ENCODE data around the gene C9orf50. TPM values are rescaled to one million over a fixed set of nuclear protein-coding genes. Genes with fewer than 3 reads are reported as not detected.
A peak's percentile ranks its signal among the peaks of the same experiment; 100 is the strongest.

The C9orf50 gene
- total RNA-seq, 2 experiments from 2014 or later: not detected

GRCh38 chr9:129571298-129572051 is 49.4 kb downstream of the C9orf50 start:
- POLR2A ChIA-PET: no interaction called here
- peaks cover 28% of the 10 kb centered on the region for H3K4me1 Mint-ChIP-seq (ENCODE audit: low read depth)
- no peaks in the 10 kb centered on the region for H3K36me3 Mint-ChIP-seq (ENCODE audit: low read depth)

GRCh38 chr9:129570450-129571297 is 50.2 kb downstream of the C9orf50 start:
- H3K27me3 Mint-ChIP-seq (ENCODE audit: low read depth): peaks cover 30% of the 10 kb centered on the region
- POLR2A ChIA-PET: interaction anchor here (0.6 kb wide), 1 partner anchor 111 kb away, joined by 3 read pairs; no protein-coding TSS in a partner anchor
- ATAC-seq (no peak), DNase-seq (no peak)
- no peak overlapping the region for H3K27ac Mint-ChIP-seq
- H3K4me3 Mint-ChIP-seq: no peak overlapping the region
- CTCF ChIA-PET: interaction anchor here (1.3 to 1.4 kb wide), 3 partner anchors 10 to 397 kb away, joined by 3 to 6 read pairs (median 5); no protein-coding TSS in a partner anchor
- no peaks in the 10 kb centered on the region for H3K36me3 Mint-ChIP-seq (ENCODE audit: low read depth)
- H3K9me3 Mint-ChIP-seq (ENCODE audit: insufficient read depth): peaks cover 6% of the 10 kb centered on the region
- H3K4me1 Mint-ChIP-seq (ENCODE audit: low read depth): peaks cover 25% of the 10 kb centered on the region

More at GRCh38 chr9:129571298-129572051, 49.4 kb downstream of the C9orf50 start:
- CTCF ChIA-PET: no interaction called here
- Mint-ChIP-seq H3K4me3 (no peak overlapping the region), H3K27ac (no peak overlapping the region), H3K27me3 (ENCODE audit: low read depth) (peaks cover 32% of the 10 kb centered on the region), H3K9me3 (ENCODE audit: insufficient read depth) (peaks cover 6% of the 10 kb centered on the region)
- DNase-seq (no peak), ATAC-seq (no peak)

GRCh38 chr9:129569502-129570449 is 51.1 kb downstream of the C9orf50 start:
- DNase-seq: no peak
- Mint-ChIP-seq H3K9me3 (ENCODE audit: insufficient read depth) (peaks cover 6% of the 10 kb centered on the region), H3K4me3 (peak overlapping the region; percentile 54), H3K27ac (no peak overlapping the region), H3K27me3 (ENCODE audit: low read depth) (peaks cover 30% of the 10 kb centered on the region), H3K36me3 (ENCODE audit: low read depth) (no peaks in the 10 kb centered on the region), H3K4me1 (ENCODE audit: low read depth) (peaks cover 25% of the 10 kb centered on the region)
- ChIA-PET CTCF (interaction anchor here (1.2 to 1.4 kb wide), 4 partner anchors 11 to 396 kb away, joined by 3 to 6 read pairs (median 4); no protein-coding TSS in a partner anchor), POLR2A (interaction anchor here (0.6 kb wide), 1 partner anchor 110 kb away, joined by 3 read pairs; no protein-coding TSS in a partner anchor)
- no peak for ATAC-seq

GRCh38 chr9:129568560-129569501 is 52.1 kb downstream of the C9orf50 start:
- DNase-seq (peak; percentile 23), ATAC-seq (peak; percentile 12)
- Mint-ChIP-seq H3K27me3 (ENCODE audit: low read depth) (peaks cover 30% of the 10 kb centered on the region), H3K36me3 (ENCODE audit: low read depth) (no peaks in the 10 kb centered on the region), H3K4me1 (ENCODE audit: low read depth) (peaks cover 25% of the 10 kb centered on the region), H3K9me3 (ENCODE audit: insufficient read depth) (peaks cover 4% of the 10 kb centered on the region), H3K4me3 (peak overlapping the region; percentile 54), H3K27ac (no peak overlapping the region)
- ChIA-PET POLR2A (no interaction called here), CTCF (interaction anchor here (0.5 to 1.4 kb wide), 4 partner anchors 12 to 409 kb away, joined by 3 to 6 read pairs (median 4); no protein-coding TSS in a partner anchor)

- Mint-ChIP-seq H3K9me3 (ENCODE audit: insufficient read depth) (no peaks in the 10 kb centered on the region), H3K27ac (no peak overlapping the region), H3K4me3 (peak overlapping the region; percentile 22), H3K4me1 (ENCODE audit: low read depth) (peaks cover 25% of the 10 kb centered on the region), H3K27me3 (ENCODE audit: low read depth) (peaks cover 30% of the 10 kb centered on the region), H3K36me3 (ENCODE audit: low read depth) (no peaks in the 10 kb centered on the region)
- ChIA-PET POLR2A (no interaction called here), CTCF (no interaction called here)
- ATAC-seq (peak; percentile 21), DNase-seq (no peak)
Measured at GRCh38 chr9:129567842-129568559, 52.9 kb downstream of the C9orf50 start.

GRCh38 chr9:129567329-129567728 is 53.6 kb downstream of the C9orf50 start:
- no peak for ATAC-seq
- Mint-ChIP-seq H3K4me3 (no peak overlapping the region), H3K27ac (no peak overlapping the region), H3K27me3 (ENCODE audit: low read depth) (peaks cover 30% of the 10 kb centered on the region), H3K36me3 (ENCODE audit: low read depth) (no peaks in the 10 kb centered on the region), H3K4me1 (ENCODE audit: low read depth) (peaks cover 25% of the 10 kb centered on the region), H3K9me3 (ENCODE audit: insufficient read depth) (no peaks in the 10 kb centered on the region)
- ChIA-PET POLR2A (no interaction called here), CTCF (no interaction called here)
- DNase-seq: no peak

- ChIA-PET CTCF (no interaction called here), POLR2A (no interaction called here)
- ATAC-seq: no peak
- Mint-ChIP-seq H3K9me3 (ENCODE audit: insufficient read depth) (no peaks in the 10 kb centered on the region), H3K4me3 (no peak overlapping the region), H3K4me1 (ENCODE audit: low read depth) (peaks cover 25% of the 10 kb centered on the region), H3K27ac (no peak overlapping the region), H3K27me3 (ENCODE audit: low read depth) (peaks cover 30% of the 10 kb centered on the region), H3K36me3 (ENCODE audit: low read depth) (no peaks in the 10 kb centered on the region)
- DNase-seq: no peak
Measured at GRCh38 chr9:129566563-129567266, 54.2 kb downstream of the C9orf50 start.

GRCh38 chr9:129562917-129563316 is 58.0 kb downstream of the C9orf50 start:
- CTCF ChIA-PET: no interaction called here
- no peak for ATAC-seq

GRCh38 chr9:129562514-129562913 is 58.4 kb downstream of the C9orf50 start:
- no peak overlapping the region for H3K4me3 Mint-ChIP-seq
- H3K4me1 Mint-ChIP-seq (ENCODE audit: low read depth): peaks cover 3% of the 10 kb centered on the region
- H3K36me3 Mint-ChIP-seq (ENCODE audit: low read depth): no peaks in the 10 kb centered on the region
- ATAC-seq (no peak), DNase-seq (no peak)
- H3K27me3 Mint-ChIP-seq (ENCODE audit: low read depth): peaks cover 13% of the 10 kb centered on the region
- H3K9me3 Mint-ChIP-seq (ENCODE audit: insufficient read depth): no peaks in the 10 kb centered on the region
- ChIA-PET CTCF (no interaction called here), POLR2A (no interaction called here)
- no peak overlapping the region for H3K27ac Mint-ChIP-seq

More at GRCh38 chr9:129562917-129563316, 58.0 kb downstream of the C9orf50 start:
- H3K27ac Mint-ChIP-seq: no peak overlapping the region
- no peak for DNase-seq
- no peak overlapping the region for H3K4me3 Mint-ChIP-seq
- no peaks in the 10 kb centered on the region for H3K9me3 Mint-ChIP-seq (ENCODE audit: insufficient read depth)
- peaks cover 2% of the 10 kb centered on the region for H3K4me1 Mint-ChIP-seq (ENCODE audit: low read depth)
- peaks cover 16% of the 10 kb centered on the region for H3K27me3 Mint-ChIP-seq (ENCODE audit: low read depth)
- POLR2A ChIA-PET: no interaction called here
- no peaks in the 10 kb centered on the region for H3K36me3 Mint-ChIP-seq (ENCODE audit: low read depth)

All from activated CD8-positive, alpha-beta T cell treated with anti-CD3 and anti-CD28 coated beads, Interleukin-2, amount 10 ng/mL, durations not matched to agents 7 days and 5 days (primary cell).